ENCODE results near the gene TMEM120A.

Gene TMEM120A

GRCh38 chr7:75951506-75951905 is 42.9 kb downstream of the TMEM120A start:
- TF ChIP-seq Cebpa-rat (IDR thresholded peaks at IDR 0.05) = no peak
- no peaks in the 10 kb centered on the region for H3K9me3 ChIP-seq
- H3K9ac ChIP-seq = no peak overlapping the region
- H3K27ac ChIP-seq = no peak overlapping the region
- peaks cover 9% of the 10 kb centered on the region for H3K4me1 ChIP-seq
- H4K20me1 ChIP-seq = peaks cover 73% of the 10 kb centered on the region
- peaks cover 32% of the 10 kb centered on the region for H3K36me3 ChIP-seq
- no peak overlapping the region for H3K4me3 ChIP-seq
- H3K4me2 ChIP-seq = no peak overlapping the region
- H3K27me3 ChIP-seq = no peaks in the 10 kb centered on the region

DNA sequence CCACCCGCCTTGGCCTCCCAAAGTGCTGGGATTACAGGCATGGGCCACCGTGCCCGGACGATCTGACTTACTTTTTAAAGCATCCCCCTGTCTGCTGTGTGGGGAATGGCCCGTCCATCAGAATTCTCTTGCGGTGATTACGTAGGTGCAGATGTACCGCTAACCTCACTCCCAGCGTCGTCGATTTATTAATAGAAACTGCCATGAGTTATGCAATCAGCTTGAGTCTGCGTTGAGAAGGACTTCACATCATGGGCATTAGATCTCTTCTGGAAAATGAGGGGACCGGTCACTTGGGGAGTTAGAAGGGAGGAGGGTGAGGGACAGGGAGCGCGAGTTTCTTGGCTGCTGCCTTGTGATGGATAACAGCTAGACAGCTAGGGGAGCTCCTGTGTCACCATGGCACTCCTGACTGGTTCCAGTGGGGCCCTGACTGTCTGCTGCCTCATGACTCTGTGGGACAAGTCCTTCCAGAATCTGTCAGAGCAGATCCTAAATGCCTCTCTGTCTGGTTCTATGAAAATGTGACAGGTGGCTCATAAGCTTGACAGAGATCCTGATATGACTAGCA is 44.2 kb downstream of the TMEM120A start:
- Histone ChIP-seq H3K4me1 (peaks cover 4% of the 10 kb centered on the region), H3K36me3 (peaks cover 19% of the 10 kb centered on the region), H3K4me3 (no peak overlapping the region), H3K9me3 (no peaks in the 10 kb centered on the region), H3K27me3 (no peaks in the 10 kb centered on the region), H3K4me2 (no peak overlapping the region), H3K9ac (no peak overlapping the region), H4K20me1 (peaks cover 73% of the 10 kb centered on the region), H3K27ac (no peak overlapping the region)
- no peak for TF ChIP-seq Cebpa-rat (IDR thresholded peaks at IDR 0.05)

- Histone ChIP-seq H3K4me3 (no peak overlapping the region), H3K9me3 (no peaks in the 10 kb centered on the region), H3K4me2 (no peak overlapping the region), H3K27ac (no peak overlapping the region), H4K20me1 (peaks cover 56% of the 10 kb centered on the region; the same call in 1 of the 2 replicates), H3K27me3 (no peaks in the 10 kb centered on the region), H3K9ac (no peak overlapping the region), H3K36me3 (no peaks in the 10 kb centered on the region), H3K4me1 (no peaks in the 10 kb centered on the region)
- TF ChIP-seq Cebpa-rat (IDR thresholded peaks at IDR 0.05) = no peak
These were observed 46.2 kb downstream of the TMEM120A start for GRCh38 chr7:75948179-75948578.

DNA sequence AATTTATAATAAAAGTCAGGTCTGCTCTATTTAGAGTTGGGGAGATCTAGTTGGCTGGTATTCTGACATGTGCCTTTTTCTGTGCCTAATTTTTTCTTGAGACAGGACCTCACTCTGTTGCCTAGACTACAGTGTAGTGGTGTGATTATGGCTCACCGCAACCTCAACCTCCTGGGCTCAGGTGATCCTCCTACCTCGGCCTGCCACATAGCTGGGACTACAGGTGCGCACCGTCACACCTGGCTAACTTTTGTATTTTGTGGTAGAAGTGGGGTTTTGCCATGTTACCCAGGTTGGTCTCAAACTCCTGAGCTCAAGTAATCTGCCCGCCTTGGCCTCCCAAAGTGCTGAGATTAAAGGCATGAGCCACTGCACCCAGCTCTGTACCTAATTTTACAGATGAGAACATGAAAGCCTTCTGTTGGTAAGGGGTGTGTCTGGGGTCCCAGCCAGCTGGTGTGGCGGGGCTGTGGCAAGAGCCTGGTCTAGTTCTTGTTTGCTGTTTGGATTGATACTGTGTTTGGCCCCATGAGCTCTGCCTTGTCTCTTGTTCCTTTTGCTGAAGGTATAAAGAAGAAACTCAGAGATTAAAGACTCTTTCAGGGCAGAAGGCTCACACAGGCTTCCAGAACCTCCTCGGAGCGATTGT is 48.1 kb downstream of the TMEM120A start:
- Histone ChIP-seq H4K20me1 (peaks cover 56% of the 10 kb centered on the region; the same call in 1 of the 2 replicates), H3K4me1 (no peaks in the 10 kb centered on the region)
- no peak for TF ChIP-seq Cebpa-rat (IDR thresholded peaks at IDR 0.05)

GRCh38 chr7:75945297-75946168 is 48.9 kb downstream of the TMEM120A start:
- H3K4me3 ChIP-seq = no peak overlapping the region
- H3K27me3 ChIP-seq = no peaks in the 10 kb centered on the region
- TF ChIP-seq Cebpa-rat (IDR thresholded peaks at IDR 0.05) = no peak
- no peak overlapping the region for H3K4me2 ChIP-seq
- peaks cover 56% of the 10 kb centered on the region; the same call in 1 of the 2 replicates for H4K20me1 ChIP-seq
- H3K36me3 ChIP-seq = peaks cover 10% of the 10 kb centered on the region
- no peak overlapping the region for H3K9ac ChIP-seq
- no peaks in the 10 kb centered on the region for H3K4me1 ChIP-seq
- no peak overlapping the region for H3K27ac ChIP-seq
- H3K9me3 ChIP-seq = no peaks in the 10 kb centered on the region

More for the DNA sequence above, 48.1 kb downstream of the TMEM120A start:
- peaks cover 2% of the 10 kb centered on the region for H3K36me3 ChIP-seq
- H3K4me3 ChIP-seq = no peak overlapping the region
- H3K27me3 ChIP-seq = no peaks in the 10 kb centered on the region
- no peak overlapping the region for H3K4me2 ChIP-seq
- no peak overlapping the region for H3K9ac ChIP-seq
- H3K9me3 ChIP-seq = no peaks in the 10 kb centered on the region
- no peak overlapping the region for H3K27ac ChIP-seq

GRCh38 chr7:75944507-75944906 is 49.9 kb downstream of the TMEM120A start:
- Histone ChIP-seq H3K9me3 (no peaks in the 10 kb centered on the region), H3K27me3 (no peaks in the 10 kb centered on the region), H3K27ac (no peak overlapping the region), H3K4me1 (no peaks in the 10 kb centered on the region), H3K36me3 (peaks cover 18% of the 10 kb centered on the region), H3K4me3 (no peak overlapping the region), H3K9ac (no peak overlapping the region), H3K4me2 (no peak overlapping the region), H4K20me1 (peaks cover 45% of the 10 kb centered on the region; the same call in 1 of the 2 replicates)
- TF ChIP-seq Cebpa-rat (IDR thresholded peaks at IDR 0.05) = no peak

DNA sequence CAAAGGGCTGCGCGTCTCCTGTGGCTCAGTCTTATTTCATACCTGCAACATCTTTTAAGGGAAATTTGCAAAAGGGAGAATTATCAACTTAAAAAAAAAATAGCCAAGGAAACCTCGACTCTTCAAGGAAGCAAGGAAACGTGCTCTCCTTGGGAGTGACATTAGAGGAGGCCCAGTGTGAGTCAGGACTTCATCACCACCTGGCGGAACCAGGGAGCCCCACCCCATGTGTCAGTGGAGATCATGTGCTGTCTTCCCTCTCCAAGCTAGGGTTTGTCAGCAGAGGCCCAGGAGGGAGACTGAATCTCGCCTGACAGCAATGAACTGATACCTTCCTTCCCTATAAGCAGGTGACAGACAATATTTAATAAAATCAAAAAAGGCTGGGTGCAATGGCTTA is 50.5 kb downstream of the TMEM120A start:
- no peak overlapping the region for H3K27ac ChIP-seq
- H3K4me3 ChIP-seq = no peak overlapping the region
- no peak overlapping the region for H3K9ac ChIP-seq
- H4K20me1 ChIP-seq = peaks cover 44% of the 10 kb centered on the region
- H3K27me3 ChIP-seq = no peaks in the 10 kb centered on the region
- H3K9me3 ChIP-seq = no peaks in the 10 kb centered on the region
- no peak for TF ChIP-seq Cebpa-rat (IDR thresholded peaks at IDR 0.05)
- peaks cover 18% of the 10 kb centered on the region for H3K36me3 ChIP-seq
- no peak overlapping the region for H3K4me2 ChIP-seq
- H3K4me1 ChIP-seq = no peaks in the 10 kb centered on the region

- Histone ChIP-seq H3K36me3 (peaks cover 28% of the 10 kb centered on the region), H3K27ac (no peak overlapping the region), H3K4me1 (no peaks in the 10 kb centered on the region), H3K4me3 (no peak overlapping the region), H4K20me1 (peaks cover 27% of the 10 kb centered on the region), H3K9ac (no peak overlapping the region), H3K9me3 (no peaks in the 10 kb centered on the region), H3K27me3 (no peaks in the 10 kb centered on the region), H3K4me2 (no peak overlapping the region)
- no peak for TF ChIP-seq Cebpa-rat (IDR thresholded peaks at IDR 0.05)
These were observed 55.5 kb downstream of the TMEM120A start for GRCh38 chr7:75938921-75939320.

DNA sequence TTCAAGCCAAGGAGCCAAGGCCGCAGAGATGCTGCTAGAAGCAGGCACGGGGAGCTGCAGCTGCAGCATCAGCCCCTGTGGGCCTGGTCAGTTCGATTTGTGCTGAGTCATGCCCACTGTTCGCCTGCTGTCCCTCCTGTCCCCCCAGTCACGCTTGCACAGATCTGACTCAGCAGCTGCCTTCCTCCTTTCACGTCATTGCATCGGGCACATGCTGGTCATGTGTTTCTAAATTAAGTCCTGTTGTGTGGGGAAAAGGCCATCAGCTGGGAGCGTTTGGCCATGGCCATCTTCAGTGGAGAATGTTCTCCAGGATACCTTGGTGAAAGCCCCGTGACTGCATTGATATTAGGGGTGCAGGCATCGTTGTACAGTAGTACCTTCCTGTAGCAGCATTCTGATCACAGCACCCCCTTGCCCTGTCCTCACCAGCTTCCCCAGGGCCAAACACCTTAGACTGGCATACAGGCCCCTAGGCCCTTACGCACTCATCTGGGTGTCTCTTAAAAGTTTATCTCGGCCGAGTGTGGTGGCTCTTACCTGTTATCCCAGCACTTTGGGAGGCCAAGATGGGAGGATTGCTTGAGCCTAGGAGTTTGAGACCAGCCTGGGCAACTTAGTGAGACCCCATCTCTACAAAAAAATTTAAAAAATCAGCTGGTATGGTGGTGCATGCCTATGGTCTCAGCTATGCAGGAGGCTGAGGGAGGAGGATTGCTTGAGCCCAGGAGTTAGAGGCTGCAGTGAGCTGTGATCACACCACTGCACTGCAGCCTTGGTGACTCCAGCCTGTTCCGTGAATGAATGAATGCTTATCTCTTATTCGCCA is 56.2 kb downstream of the TMEM120A start:
- H3K4me1 ChIP-seq = no peaks in the 10 kb centered on the region
- H3K27me3 ChIP-seq = no peaks in the 10 kb centered on the region
- H3K9ac ChIP-seq = no peak overlapping the region
- H3K9me3 ChIP-seq = no peaks in the 10 kb centered on the region
- peaks cover 28% of the 10 kb centered on the region for H3K36me3 ChIP-seq
- no peak overlapping the region for H3K27ac ChIP-seq
- H4K20me1 ChIP-seq = peaks cover 27% of the 10 kb centered on the region
- no peak overlapping the region for H3K4me2 ChIP-seq
- H3K4me3 ChIP-seq = no peak overlapping the region
- TF ChIP-seq Cebpa-rat (IDR thresholded peaks at IDR 0.05) = no peak

Measured in BLaER1 (cell line).